ENCODE results near the gene GASK1A.

- TF ChIP-seq CTCF (conservative IDR thresholded peaks at IDR 0.05; ENCODE audit: low read length), result no peak
- no peak for TF ChIP-seq EZH2phosphoT487 (IDR thresholded peaks at IDR 0.05; ENCODE audit: borderline replicate concordance, low read depth, low read length)
Observed at GRCh38 chr3:42994595-42994994, 15.5 kb downstream of the GASK1A start.

Data from OCI-LY7 (cell line).